ENCODE data around the gene PLEKHA6. TPM values are rescaled to one million over a fixed set of nuclear protein-coding genes. Genes with fewer than 3 reads are reported as not detected.

The PLEKHA6 gene
- total and polyA plus RNA-seq, 7 experiments from 2014 or later: 0.05 to 1.9 (median 0.46) TPM; not detected in 1

DNA sequence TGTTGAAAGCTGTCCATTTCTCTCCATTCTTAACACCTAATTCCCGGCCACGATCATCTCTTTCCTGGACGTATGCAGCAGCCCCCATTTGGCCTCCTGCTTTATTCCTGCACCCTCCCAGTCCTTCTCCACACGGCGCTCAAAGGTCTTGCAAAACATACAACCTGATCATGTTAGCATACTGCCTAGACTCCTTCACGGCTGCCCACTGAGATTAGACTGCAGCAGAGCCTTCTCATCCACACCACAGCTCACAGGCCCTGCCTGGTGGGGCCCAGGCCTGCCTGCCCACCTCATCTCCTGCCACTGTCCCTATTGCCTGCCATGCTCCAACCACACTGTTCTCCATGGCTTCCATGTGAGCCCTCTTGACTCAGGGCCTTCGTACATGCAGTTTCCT lies 148.7 kb downstream of the PLEKHA6 start:
- peaks cover 0 to 15% (median 11%) of the 10 kb centered on the region in 7 donors for H3K4me1 Mint-ChIP-seq
- Histone ChIP-seq H3K4me1 (ENCODE audit: control insufficient read depth in 2 of 2, insufficient read depth in 2 of 2, low read length in 2 of 2) (peaks cover 0 to 12% of the 10 kb centered on the region in 2 donors), H3K9me3 (ENCODE audit: control insufficient read depth in 2 of 3, low read length in 3 of 3) (no peaks in the 10 kb centered on the region), H3K27me3 (ENCODE audit: control insufficient read depth in 2 of 2, insufficient read depth in 2 of 2, low read length in 2 of 2) (no peaks in the 10 kb centered on the region), H3K36me3 (ENCODE audit: control insufficient read depth in 2 of 3, insufficient read depth in 3 of 3, low read length in 3 of 3) (no peaks in the 10 kb centered on the region), H3K27ac (ENCODE audit: low read depth, low read length) (no peak overlapping the region), H3K4me3 (ENCODE audit: low read length) (no peak overlapping the region)
- H3K36me3 Mint-ChIP-seq: no peaks in the 10 kb centered on the region
- H3K4me3 Mint-ChIP-seq: no peak overlapping the region
- H3K9me3 Mint-ChIP-seq: peaks cover 0 to 2% (median 0%) of the 10 kb centered on the region in 11 donors
- POLR2A ChIA-PET: no interaction called here
- CTCF ChIA-PET: no interaction called here
- no peak overlapping the region for H3K27ac Mint-ChIP-seq
- intact Hi-C loops (cut with micrococcal nuclease): no loop called here
- H3K27me3 Mint-ChIP-seq: peaks cover 8 to 20% (median 9%) of the 10 kb centered on the region in 5 donors
- DNase-seq (no peak), ATAC-seq (no peak)

DNA sequence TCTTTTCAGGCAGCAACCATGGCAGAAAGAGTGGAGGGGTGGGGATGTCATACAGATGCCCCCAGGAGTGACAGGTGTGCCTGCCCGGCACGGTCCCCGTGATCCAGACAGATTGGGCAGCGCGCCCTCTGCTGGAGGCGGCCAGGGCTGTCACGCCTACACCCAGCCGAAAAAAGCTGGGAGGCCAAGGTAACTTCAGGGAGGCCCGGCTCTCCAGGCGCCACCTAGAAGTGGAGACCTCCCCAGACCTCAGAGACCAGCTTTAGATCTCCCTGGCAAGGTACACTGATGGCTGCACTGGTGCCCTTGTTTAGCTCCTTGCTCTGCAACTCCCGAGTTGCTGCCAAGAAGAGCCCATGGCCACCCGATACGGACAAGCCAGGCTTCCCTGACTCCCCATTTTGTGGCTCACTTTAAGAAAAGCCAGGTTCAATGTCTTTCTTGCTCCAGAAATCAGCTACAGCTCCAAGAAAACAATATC lies 152.6 kb downstream of the PLEKHA6 start:
- Histone ChIP-seq H3K4me3 (ENCODE audit: low read length) (no peak overlapping the region), H3K4me1 (ENCODE audit: control insufficient read depth in 2 of 2, insufficient read depth in 2 of 2, low read length in 2 of 2) (peaks cover 0 to 4% of the 10 kb centered on the region in 2 donors), H3K9me3 (ENCODE audit: control insufficient read depth in 2 of 3, low read length in 3 of 3) (no peaks in the 10 kb centered on the region), H3K27me3 (ENCODE audit: control insufficient read depth in 2 of 2, insufficient read depth in 2 of 2, low read length in 2 of 2) (no peaks in the 10 kb centered on the region), H3K36me3 (ENCODE audit: control insufficient read depth in 2 of 3, insufficient read depth in 3 of 3, low read length in 3 of 3) (no peaks in the 10 kb centered on the region), H3K27ac (ENCODE audit: low read depth, low read length) (no peak overlapping the region)
- ChIA-PET POLR2A (no interaction called here), CTCF (interaction anchor here (0.7 to 1.9 kb wide), 13 partner anchors 9 to 989 kb away, joined by 3 to 9 read pairs (median 3); no protein-coding TSS in a partner anchor)
- no peaks in the 10 kb centered on the region for H3K9me3 Mint-ChIP-seq
- peaks cover 25 to 40% (median 33%) of the 10 kb centered on the region in 5 donors for H3K27me3 Mint-ChIP-seq
- peak; percentile 38 to 81 (median 64) for DNase-seq
- peaks cover 3 to 19% (median 15%) of the 10 kb centered on the region in 7 donors for H3K4me1 Mint-ChIP-seq
- intact Hi-C loops (cut with micrococcal nuclease): loop anchor here (1.0 to 2.0 kb wide), 4 partner anchors 45 to 346 kb away; partner anchors contain the start of gene SNRPE (in 2 of the 2)
- no peaks in the 10 kb centered on the region for H3K36me3 Mint-ChIP-seq
- no peak overlapping the region for H3K27ac Mint-ChIP-seq
- peak overlapping the region in 1 of 10 donors; percentile 45 for H3K4me3 Mint-ChIP-seq
- ATAC-seq: peak; percentile 93

DNA sequence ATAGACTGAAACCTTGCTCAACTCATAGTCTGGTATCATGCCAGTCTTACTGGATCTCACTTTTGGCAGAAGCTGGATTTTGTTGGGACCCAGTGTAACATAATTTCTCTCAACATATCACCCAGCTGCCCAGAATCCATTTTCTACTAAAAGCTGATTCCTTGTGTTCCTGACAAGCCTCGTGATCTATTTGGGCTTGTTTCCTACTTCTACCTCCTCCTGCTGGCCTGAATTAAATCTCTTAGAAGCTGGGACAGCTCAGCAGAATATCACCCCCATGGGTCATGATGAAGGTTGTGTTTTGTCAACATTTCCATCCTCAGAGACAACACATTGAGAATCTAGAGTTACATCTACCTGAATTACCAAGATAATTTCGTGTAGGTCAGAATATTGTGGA lies 153.6 kb downstream of the PLEKHA6 start:
- intact Hi-C loops (cut with micrococcal nuclease): loop anchor here in 1 of 2 donors (2.0 kb wide), 1 partner anchor 157 kb away; no protein-coding TSS in a partner anchor
- no peaks in the 10 kb centered on the region for H3K9me3 Mint-ChIP-seq
- ATAC-seq: no peak
- POLR2A ChIA-PET: no interaction called here
- DNase-seq: no peak
- Histone ChIP-seq H3K4me1 (ENCODE audit: control insufficient read depth in 2 of 2, insufficient read depth in 2 of 2, low read length in 2 of 2) (peaks cover 0 to 4% of the 10 kb centered on the region in 2 donors), H3K36me3 (ENCODE audit: control insufficient read depth in 2 of 3, insufficient read depth in 3 of 3, low read length in 3 of 3) (no peaks in the 10 kb centered on the region), H3K9me3 (ENCODE audit: control insufficient read depth in 2 of 3, low read length in 3 of 3) (no peaks in the 10 kb centered on the region), H3K27ac (ENCODE audit: low read depth, low read length) (no peak overlapping the region), H3K4me3 (ENCODE audit: low read length) (no peak overlapping the region), H3K27me3 (ENCODE audit: control insufficient read depth in 2 of 2, insufficient read depth in 2 of 2, low read length in 2 of 2) (no peaks in the 10 kb centered on the region)
- H3K27me3 Mint-ChIP-seq: peaks cover 25 to 41% (median 33%) of the 10 kb centered on the region in 5 donors
- CTCF ChIA-PET: interaction anchor here (1.5 to 1.9 kb wide), 2 partner anchors 10 to 41 kb away, joined by 3 to 9 read pairs; no protein-coding TSS in a partner anchor
- H3K4me1 Mint-ChIP-seq: peaks cover 3 to 19% (median 15%) of the 10 kb centered on the region in 7 donors
- no peak overlapping the region for H3K4me3 Mint-ChIP-seq
- H3K27ac Mint-ChIP-seq: no peak overlapping the region
- no peaks in the 10 kb centered on the region for H3K36me3 Mint-ChIP-seq

DNA sequence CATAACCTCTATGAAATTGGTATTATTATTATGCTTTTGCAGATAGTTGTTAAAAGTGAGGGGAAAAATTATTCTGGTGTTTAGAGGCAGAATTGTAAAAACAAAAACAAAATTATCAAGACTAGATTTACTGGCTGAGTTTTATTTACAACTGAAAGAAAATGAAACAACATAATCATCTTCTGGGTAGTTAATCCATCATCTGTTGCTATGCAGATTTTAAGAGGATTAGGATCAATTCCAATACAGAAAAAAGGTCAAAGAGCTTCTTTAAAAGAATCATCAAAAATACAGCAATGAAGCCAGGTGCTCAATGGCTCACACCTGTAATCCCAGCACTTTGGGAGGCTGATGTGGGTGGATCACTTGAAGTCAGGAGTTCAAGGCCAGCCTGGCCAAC lies 154.2 kb downstream of the PLEKHA6 start:
- Mint-ChIP-seq H3K27ac (no peak overlapping the region), H3K36me3 (no peaks in the 10 kb centered on the region), H3K4me3 (no peak overlapping the region), H3K4me1 (peaks cover 3 to 19% (median 15%) of the 10 kb centered on the region in 7 donors), H3K9me3 (no peaks in the 10 kb centered on the region), H3K27me3 (peaks cover 25 to 41% (median 33%) of the 10 kb centered on the region in 5 donors)
- ChIA-PET POLR2A (no interaction called here), CTCF (interaction anchor here (1.3 kb wide), 1 partner anchor 38 kb away, joined by 5 read pairs; no protein-coding TSS in a partner anchor)
- no peaks in the 10 kb centered on the region for H3K36me3 ChIP-seq (ENCODE audit: control insufficient read depth in 2 of 3, insufficient read depth in 3 of 3, low read length in 3 of 3)
- no peaks in the 10 kb centered on the region for H3K27me3 ChIP-seq (ENCODE audit: control insufficient read depth in 2 of 2, insufficient read depth in 2 of 2, low read length in 2 of 2)
- no peak overlapping the region for H3K4me3 ChIP-seq (ENCODE audit: low read length)
- intact Hi-C loops (cut with micrococcal nuclease): no loop called here
- DNase-seq (no peak), ATAC-seq (no peak)
- no peaks in the 10 kb centered on the region for H3K9me3 ChIP-seq (ENCODE audit: control insufficient read depth in 2 of 3, low read length in 3 of 3)
- H3K27ac ChIP-seq (ENCODE audit: low read depth, low read length): no peak overlapping the region
- H3K4me1 ChIP-seq (ENCODE audit: control insufficient read depth in 2 of 2, insufficient read depth in 2 of 2, low read length in 2 of 2): peaks cover 0 to 4% of the 10 kb centered on the region in 2 donors

DNA sequence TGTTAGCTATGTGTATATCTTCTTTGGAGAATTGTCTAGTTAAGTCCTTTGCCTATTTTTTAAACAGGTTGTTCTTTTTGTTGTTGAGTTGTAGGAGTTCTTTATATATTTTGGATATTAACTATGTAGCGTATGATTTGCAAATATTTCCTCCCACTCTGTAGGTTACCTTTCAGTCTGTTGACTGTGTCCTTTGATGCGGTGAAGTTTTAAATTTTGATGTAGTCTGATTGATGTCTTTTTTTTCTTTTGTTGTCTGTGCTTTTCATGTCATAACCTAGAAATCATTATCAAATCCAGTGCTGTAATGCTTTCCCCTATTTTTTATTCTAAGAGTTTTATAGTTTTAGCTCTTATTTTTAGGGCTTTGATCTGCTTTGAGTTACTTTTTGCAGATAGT lies 154.8 kb downstream of the PLEKHA6 start:
- Mint-ChIP-seq H3K36me3 (no peaks in the 10 kb centered on the region), H3K27me3 (peaks cover 25 to 41% (median 33%) of the 10 kb centered on the region in 5 donors), H3K4me3 (no peak overlapping the region), H3K4me1 (peaks cover 3 to 19% (median 15%) of the 10 kb centered on the region in 7 donors), H3K27ac (no peak overlapping the region), H3K9me3 (no peaks in the 10 kb centered on the region)
- peak in 7 of 9 donors; percentile 20 to 52 (median 40) for DNase-seq
- H3K27me3 ChIP-seq (ENCODE audit: control insufficient read depth in 2 of 2, insufficient read depth in 2 of 2, low read length in 2 of 2): no peaks in the 10 kb centered on the region
- intact Hi-C loops (cut with micrococcal nuclease): no loop called here
- no peaks in the 10 kb centered on the region for H3K9me3 ChIP-seq (ENCODE audit: control insufficient read depth in 2 of 3, low read length in 3 of 3)
- H3K27ac ChIP-seq (ENCODE audit: low read depth, low read length): no peak overlapping the region
- no peak overlapping the region for H3K4me3 ChIP-seq (ENCODE audit: low read length)
- peaks cover 0 to 4% of the 10 kb centered on the region in 2 donors for H3K4me1 ChIP-seq (ENCODE audit: control insufficient read depth in 2 of 2, insufficient read depth in 2 of 2, low read length in 2 of 2)
- ChIA-PET CTCF (interaction anchor here (1.3 kb wide), 1 partner anchor 37 kb away, joined by 5 read pairs; no protein-coding TSS in a partner anchor), POLR2A (no interaction called here)
- no peak for ATAC-seq
- H3K36me3 ChIP-seq (ENCODE audit: control insufficient read depth in 2 of 3, insufficient read depth in 3 of 3, low read length in 3 of 3): no peaks in the 10 kb centered on the region

DNA sequence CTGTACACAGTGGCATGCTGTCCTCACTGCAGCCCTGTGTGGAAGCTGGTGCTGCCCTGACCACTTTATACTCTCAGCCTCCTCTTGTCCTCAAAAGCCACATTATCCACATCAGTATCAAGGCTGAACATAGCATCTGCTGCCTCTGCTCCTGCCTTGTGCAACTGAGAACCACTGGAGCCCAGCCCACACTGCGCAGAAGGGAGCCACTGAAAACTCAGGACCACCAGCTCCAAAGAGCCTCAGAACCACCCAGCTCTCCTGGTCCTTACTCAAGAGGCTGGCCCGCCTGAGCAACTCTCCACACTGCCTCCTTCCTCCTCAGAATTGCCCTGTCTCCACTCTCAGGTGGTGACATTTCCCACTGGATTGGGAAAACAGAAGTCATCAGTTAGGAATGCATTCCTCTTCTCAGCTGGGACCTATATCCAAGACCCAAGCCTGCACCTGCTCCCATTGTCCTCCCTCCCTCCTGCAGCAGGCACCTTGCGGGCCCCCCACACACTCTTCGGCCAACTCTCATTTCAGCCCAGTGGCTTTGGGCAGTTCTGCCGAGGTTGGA lies 156.4 kb downstream of the PLEKHA6 start:
- Mint-ChIP-seq H3K27ac (no peak overlapping the region), H3K9me3 (no peaks in the 10 kb centered on the region), H3K4me3 (no peak overlapping the region), H3K27me3 (peaks cover 25 to 41% (median 33%) of the 10 kb centered on the region in 5 donors), H3K36me3 (no peaks in the 10 kb centered on the region), H3K4me1 (peaks cover 3 to 19% (median 15%) of the 10 kb centered on the region in 7 donors)
- H3K27me3 ChIP-seq (ENCODE audit: control insufficient read depth in 2 of 2, insufficient read depth in 2 of 2, low read length in 2 of 2): no peaks in the 10 kb centered on the region
- H3K4me3 ChIP-seq (ENCODE audit: low read length): no peak overlapping the region
- no peaks in the 10 kb centered on the region for H3K36me3 ChIP-seq (ENCODE audit: control insufficient read depth in 2 of 3, insufficient read depth in 3 of 3, low read length in 3 of 3)
- no peaks in the 10 kb centered on the region for H3K9me3 ChIP-seq (ENCODE audit: control insufficient read depth in 2 of 3, low read length in 3 of 3)
- H3K4me1 ChIP-seq (ENCODE audit: control insufficient read depth in 2 of 2, insufficient read depth in 2 of 2, low read length in 2 of 2): peaks cover 0 to 4% of the 10 kb centered on the region in 2 donors
- no peak overlapping the region for H3K27ac ChIP-seq (ENCODE audit: low read depth, low read length)
- intact Hi-C loops (cut with micrococcal nuclease): no loop called here
- ATAC-seq (no peak), DNase-seq (no peak)
- ChIA-PET CTCF (no interaction called here), POLR2A (no interaction called here)
